IMR-90 (cell line): ENCODE results near the gene YIPF3. TPM values are rescaled to one million over a fixed set of nuclear protein-coding genes. Genes with fewer than 3 reads are reported as not detected.
"Not testable (repeated sequence)": the region's sequence is repeated elsewhere in the genome, so short reads cannot be mapped to it uniquely, and the experiment has no call there.

Source experiments
- ATAC-seq: fragments of 200-7000 bp; cut with Tn5 transposase; 2 replicates; pipeline ENCODE4 v1.9.1; 2020; ENCODE audit warnings: low read depth, mild to moderate bottlenecking, moderate library complexity
- BruUV-seq: library from RNA; stranded (reverse); fragments of 400-500 nt; replicated peaks from 2 replicates; lab custom pipeline; 2021; lab: Mats Ljungman, UMichigan
- CTCF ChIA-PET: fragments of 300-600 bp; formaldehyde crosslinking; extraction: SDS; loops from one replicate; lab custom pipeline; 2021; ENCODE audit warnings: antibody characterized with exemption; lab: Yijun Ruan, JAX
- POLR2A ChIA-PET: fragments of 300-600 bp; sonication (Branson Sonifier 250); formaldehyde crosslinking; loops from one replicate; lab custom pipeline; 2022; ENCODE audit warnings: antibody characterized with exemption; ENCODE audit not compliant: unreplicated experiment; lab: Charles Lee
- DNase-seq: peaks from one replicate; pipeline ENCODE4 v3.0.0; 2013
- H2AFZ ChIP-seq: replicated peaks from 2 replicates; pipeline ENCODE3; 2013; ENCODE audit warnings: low read length, mild to moderate bottlenecking; ENCODE audit not compliant: poor library complexity
- H2AK5ac ChIP-seq: 2 replicates; pipeline ENCODE4 v1.6.1; 2013; ENCODE audit warnings: low read depth, low read length, inconsistent platforms
- H2AK9ac ChIP-seq: replicated peaks from 2 replicates; pipeline ENCODE3; 2013; ENCODE audit warnings: mild to moderate bottlenecking, low read depth, low read length, moderate library complexity; ENCODE audit not compliant: poor library complexity
- H2BK120ac ChIP-seq: 2 replicates; pipeline ENCODE4 v1.6.1; 2013; ENCODE audit warnings: low read depth, low read length, inconsistent platforms
- H2BK15ac ChIP-seq: 3 replicates; pipeline ENCODE4 v1.6.1; 2013; ENCODE audit warnings: low read depth, low read length, inconsistent platforms
- H2BK20ac ChIP-seq: 2 replicates; pipeline ENCODE4 v1.6.1; 2013; ENCODE audit warnings: low read depth, mild to moderate bottlenecking, inconsistent platforms, low read length, moderate library complexity
- H2BK5ac ChIP-seq: 2 replicates; pipeline ENCODE4 v1.6.1; 2013; ENCODE audit warnings: mild to moderate bottlenecking, low read depth, low read length, inconsistent platforms; ENCODE audit not compliant: poor library complexity, severe bottlenecking
- H3K14ac ChIP-seq: replicated peaks from 2 replicates; pipeline ENCODE4 v1.6.1; 2013; ENCODE audit warnings: low read depth, low read length, inconsistent platforms
- H3K18ac ChIP-seq: 2 replicates; pipeline ENCODE4 v1.6.1; 2013; ENCODE audit warnings: low read depth, low read length, control low read depth
- H3K23ac ChIP-seq: 2 replicates; pipeline ENCODE4 v1.6.1; 2013; ENCODE audit warnings: low read depth, low read length, inconsistent platforms
- H3K27ac ChIP-seq: 2 replicates; pipeline ENCODE4 v1.5.1; 2013; ENCODE audit warnings: mild to moderate bottlenecking, control low read depth, low read length; ENCODE audit not compliant: insufficient read depth
- H3K27me3 ChIP-seq: 2 replicates; pipeline ENCODE4 v1.6.1; 2013; ENCODE audit warnings: low read length; ENCODE audit not compliant: control insufficient read depth, insufficient read depth
- H3K36me3 ChIP-seq: 2 replicates; pipeline ENCODE4 v1.6.1; 2013; ENCODE audit warnings: low read length, mixed read lengths; ENCODE audit not compliant: control insufficient read depth, insufficient read depth
- H3K4ac ChIP-seq: 2 replicates; pipeline ENCODE4 v1.6.1; 2013; ENCODE audit warnings: low read depth, low read length, inconsistent platforms
- H3K4me1 ChIP-seq: 2 replicates; pipeline ENCODE4 v1.6.1; 2013; ENCODE audit warnings: low read length, mixed read lengths; ENCODE audit not compliant: control insufficient read depth, insufficient read depth
- H3K4me2 ChIP-seq: 2 replicates; pipeline ENCODE4 v1.6.1; 2013; ENCODE audit warnings: low read depth, mild to moderate bottlenecking, control low read depth, low read length, moderate library complexity
- H3K4me3 ChIP-seq: 2 replicates; pipeline ENCODE4 v1.5.1; 2013; ENCODE audit warnings: low read depth, mild to moderate bottlenecking, control low read depth, low read length, moderate library complexity; ENCODE audit not compliant: insufficient read depth
- H3K56ac ChIP-seq: 2 replicates; pipeline ENCODE4 v1.6.1; 2013; ENCODE audit warnings: low read length, inconsistent platforms; ENCODE audit not compliant: insufficient read depth; ENCODE audit errors: extremely low read depth
- H3K79me1 ChIP-seq, 2 experiments: 2 replicates each; pipeline ENCODE4 v1.6.1; 2013; ENCODE audit warnings: low read length in 2 of 2, inconsistent platforms in 1 of 2, low read depth in 1 of 2
- H3K9ac ChIP-seq: 2 replicates; pipeline ENCODE4 v1.6.1; 2013; ENCODE audit warnings: low read depth, low read length, control low read depth
- H3K9me1 ChIP-seq: 2 replicates; pipeline ENCODE4 v1.6.1; 2013; ENCODE audit warnings: low read length, inconsistent platforms; ENCODE audit not compliant: insufficient read depth
- H3K9me3 ChIP-seq: 2 replicates; pipeline ENCODE4 v1.6.1; 2013; ENCODE audit warnings: low read length; ENCODE audit not compliant: control insufficient read depth, insufficient read depth
- H4K20me1 ChIP-seq: 2 replicates; pipeline ENCODE4 v1.6.1; 2013; ENCODE audit warnings: low read length, inconsistent platforms; ENCODE audit not compliant: insufficient read depth
- H4K5ac ChIP-seq: 2 replicates; pipeline ENCODE4 v1.6.1; 2013; ENCODE audit warnings: mild to moderate bottlenecking, low read depth, low read length, control low read depth
- H4K8ac ChIP-seq, 2 experiments: 2 replicates each; pipeline ENCODE4 v1.6.1; 2013; ENCODE audit warnings: low read depth in 2 of 2, low read length in 2 of 2, control low read depth in 1 of 2, inconsistent platforms in 1 of 2
- H4K91ac ChIP-seq: 2 replicates; pipeline ENCODE4 v1.6.1; 2013; ENCODE audit warnings: low read depth, low read length, inconsistent platforms; ENCODE audit not compliant: insufficient read depth
- MAFK ChIP-seq: IDR thresholded peaks from 2 replicates; pipeline ENCODE4 v1.6.1; 2012; ENCODE audit warnings: low read depth, low read length, improper control_type of control experiment
- NFE2L2 ChIP-seq: fragments of 150-350 bp; IDR thresholded peaks from 2 replicates; pipeline ENCODE4 v1.6.1; 2016; ENCODE audit warnings: low read depth, mild to moderate bottlenecking, low read length
- RAD21 ChIP-seq: IDR thresholded peaks from 2 replicates; pipeline ENCODE4 v1.6.1; 2012; ENCODE audit warnings: low read length, improper control_type of control experiment
- RCOR1 ChIP-seq: IDR thresholded peaks from 2 replicates; pipeline ENCODE4 v1.6.1; 2012; ENCODE audit warnings: mild to moderate bottlenecking, low read length, improper control_type of control experiment; ENCODE audit not compliant: insufficient replicate concordance
- RFX5 ChIP-seq: IDR thresholded peaks from 2 replicates; pipeline ENCODE4 v1.8.0; 2012; ENCODE audit warnings: low read depth, mild to moderate bottlenecking, low read length, moderate library complexity
- WGBS, 2 experiments: methylation state at CpG; one replicate each; pipeline versions ENCODE4 v1.1.5 to v1.1.7; 2013; ENCODE audit warnings: missing lambda C conversion rate in 2 of 2; ENCODE audit not compliant: insufficient read length in 1 of 2; ENCODE audit errors: extremely low coverage in 2 of 2; 5-methylcytosine and 5-hydroxymethylcytosine counted together
- dilution Hi-C: fragments of 300-500 bp; cut with HindIII; formaldehyde crosslinking; loops from one replicate; pipeline ENCODE4 v1.14.3; 2018; ENCODE audit warnings: low sequenced_read_pairs; ENCODE audit not compliant: unreplicated experiment
- in situ Hi-C: fragments of 300-500 bp; cut with MboI; formaldehyde crosslinking; loops from 3 replicates; pipeline ENCODE4 v1.14.3; 2019; ENCODE audit warnings: low sequenced_read_pairs, inconsistent platforms, mixed read lengths
- intact Hi-C: fragments of 100-400 bp; cut with micrococcal nuclease; formaldehyde crosslinking; loops from 2 replicates; pipeline ENCODE4 v1.10.0; 2022
- polyA plus RNA-seq, 3 experiments: library from polyadenylated mRNA; depleted of rRNA; stranded (reverse); fragments of >200 nt; gene quantifications; 2 replicates each; pipeline ENCODE4 v1.2.3, GENCODE V29; 2012; ENCODE audit warnings: low replicate concordance in 1 of 3
- total RNA-seq: library from RNA; depleted of rRNA; stranded (reverse); fragments of >200 nt; gene quantifications from 2 replicates; pipeline ENCODE4 v1.2.3, GENCODE V29; 2012

Gene YIPF3
- total and polyA plus RNA-seq, 2 of the 4 experiments (the other 2 are of a cell fraction), result 114 to 193 TPM

DNA sequence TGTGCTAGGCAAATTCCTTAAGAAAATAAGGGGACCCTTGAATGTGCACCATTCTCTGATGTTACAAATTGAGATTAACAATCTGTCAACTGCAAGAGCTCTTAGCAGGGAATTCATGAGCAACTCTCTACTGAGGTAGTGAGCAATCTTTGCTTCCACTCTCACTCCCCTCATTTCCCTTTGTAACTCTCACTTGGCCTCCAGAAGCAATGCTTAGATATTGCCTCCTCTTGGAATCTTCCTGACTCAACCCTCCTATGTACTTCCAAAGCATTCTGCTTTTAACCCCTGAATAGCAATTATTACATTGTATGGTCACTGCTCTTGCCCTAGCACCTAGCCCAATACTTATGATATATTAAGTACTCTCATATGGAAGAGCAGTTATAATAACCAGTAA is 42.6 kb upstream of the YIPF3 start (continued):
- TF ChIP-seq RFX5 (no peak), RCOR1 (no peak), NFE2L2 (no peak), MAFK (no peak), RAD21 (no peak)

DNA sequence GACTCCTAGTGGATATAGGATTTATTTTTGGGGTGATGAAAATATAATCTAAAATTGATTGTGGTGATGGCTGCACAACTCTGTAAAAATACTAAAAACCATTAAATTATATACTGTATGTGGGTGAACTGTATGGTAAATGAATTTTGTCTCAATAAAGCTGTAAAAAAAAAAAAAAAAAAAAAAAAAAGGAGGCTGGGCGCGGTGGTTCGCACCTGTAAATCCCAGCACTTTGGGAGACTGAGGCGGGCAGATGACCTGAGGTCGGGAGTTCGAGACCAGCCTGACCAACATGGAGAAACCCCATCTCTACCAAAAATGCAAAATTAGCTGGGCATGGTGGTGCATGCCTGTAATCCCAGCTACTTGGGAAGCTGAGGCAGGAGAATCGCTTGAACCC is 40.9 kb upstream of the YIPF3 start:
- H3K9ac ChIP-seq, H2AFZ ChIP-seq, H2AK5ac ChIP-seq, POLR2A ChIA-PET, H3K23ac ChIP-seq, H3K27ac ChIP-seq, H2BK20ac ChIP-seq, H3K79me1 ChIP-seq, H3K14ac ChIP-seq, BruUV-seq, H4K91ac ChIP-seq, H2BK15ac ChIP-seq, H3K18ac ChIP-seq, ATAC-seq, H3K27me3 ChIP-seq, CTCF ChIA-PET, H4K5ac ChIP-seq, H2BK5ac ChIP-seq, H3K56ac ChIP-seq, H3K9me1 ChIP-seq, H2AK9ac ChIP-seq, H3K4me2 ChIP-seq, intact Hi-C loops, H3K4ac ChIP-seq, H4K20me1 ChIP-seq, H3K4me1 ChIP-seq, H3K4me3 ChIP-seq, DNase-seq, H2BK120ac ChIP-seq, H4K8ac ChIP-seq, H3K9me3 ChIP-seq, dilution Hi-C loops: not testable (repeated sequence)
- peaks cover 36% of the 10 kb centered on the region for H3K36me3 ChIP-seq
- in situ Hi-C loops, result loop anchor here (25.0 kb wide), 1 partner anchor 895 kb away; no protein-coding TSS in a partner anchor
- no CpG with 5 or more reads among the region's 7 CpGs for WGBS, 2 experiments
